ENCODE measurements around the gene NPTX2.

- TF ChIP-seq KAT7 (CRISPR knock-in tag; IDR thresholded peaks at IDR 0.05; ENCODE audit: borderline replicate concordance) (no peak), MYBL2 (CRISPR knock-in tag; IDR thresholded peaks at IDR 0.05) (no peak), NR2C2 (CRISPR knock-in tag; IDR thresholded peaks at IDR 0.05) (no peak), CTCF (IDR thresholded peaks at IDR 0.05) (no peak), ETV6 (CRISPR knock-in tag; IDR thresholded peaks at IDR 0.05) (no peak), TEAD4 (CRISPR knock-in tag; IDR thresholded peaks at IDR 0.05) (no peak), JUN (CRISPR knock-in tag; IDR thresholded peaks at IDR 0.05) (no peak), CREB1 (CRISPR knock-in tag; IDR thresholded peaks at IDR 0.05) (no peak), ZNF317 (CRISPR knock-in tag; IDR thresholded peaks at IDR 0.05; ENCODE audit: borderline replicate concordance, low read depth) (no peak), OVOL2 (CRISPR knock-in tag; IDR thresholded peaks at IDR 0.05; ENCODE audit: borderline replicate concordance) (no peak), ESRRA (CRISPR knock-in tag; IDR thresholded peaks at IDR 0.05; ENCODE audit: borderline replicate concordance) (no peak), ELF4 (CRISPR knock-in tag; IDR thresholded peaks at IDR 0.05; ENCODE audit: low read depth) (no peak), PREB (CRISPR knock-in tag; IDR thresholded peaks at IDR 0.05; ENCODE audit: borderline replicate concordance) (no peak)
Observed at GRCh38 chr7:98621573-98622482, 4.7 kb downstream of the NPTX2 start.

Measured in WTC11 (cell line).